ENCODE data around the gene AAGAB.

- TF ChIP-seq CTCF (conservative IDR thresholded peaks at IDR 0.05) (no peak), ZFX (IDR thresholded peaks at IDR 0.05) (no peak)
Measured at GRCh38 chr15:67179411-67179995, 75.0 kb downstream of the AAGAB start.

Measured in C4-2B (cell line).